Transverse colon (tissue), 3 donors: ENCODE measurements around the gene XAGE1A.

Experiments used
- EP300 ChIP-seq: sonication (generic); formaldehyde crosslinking; IDR thresholded peaks from one replicate; pipeline ENCODE4 v1.6.1; 2017; ENCODE audit warnings: antibody characterized with exemption, low read depth
- POLR2AphosphoS5 ChIP-seq, 3 donors: sonication (generic); formaldehyde crosslinking; IDR thresholded peaks; one replicate each; pipeline ENCODE4 v1.6.1; 2016; ENCODE audit warnings: antibody characterized with exemption in 3 of 3

DNA sequence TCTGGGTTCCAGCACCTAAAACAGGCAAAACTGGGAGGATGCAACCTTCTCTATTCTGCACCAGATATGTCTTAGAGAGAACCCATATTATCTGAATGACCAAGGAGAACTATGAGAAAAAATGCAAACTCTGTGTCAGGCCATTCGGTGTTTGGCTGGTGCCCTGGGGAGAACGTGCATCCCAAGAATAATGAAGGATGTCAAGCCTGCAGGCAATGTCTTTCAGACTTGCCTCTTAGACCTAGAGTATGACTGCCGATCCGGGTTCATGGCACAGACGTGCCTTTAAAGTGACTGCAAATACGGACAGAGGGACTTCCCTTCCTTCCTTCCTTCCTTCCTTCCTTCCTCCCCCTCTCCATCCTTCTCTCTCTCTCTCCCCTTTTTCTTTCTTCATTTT is 14.3 kb downstream of the XAGE1A start:
- TF ChIP-seq POLR2AphosphoS5 (IDR thresholded peaks at IDR 0.05): no peak
- no peak for TF ChIP-seq EP300
